Left lobe of liver (tissue), 2 donors: ENCODE data around the gene TSPAN17. TPM values are rescaled to one million over a fixed set of nuclear protein-coding genes. Genes with fewer than 3 reads are reported as not detected.
"Not testable (repeated sequence)": the region's sequence is repeated elsewhere in the genome, so short reads cannot be mapped to it uniquely, and the experiment has no call there.

ENCODE experiments used
- ATAC-seq: fragments of 200-7000 bp; cut with Tn5 transposase; one replicate; pipeline ENCODE4 v1.9.1; 2020; ENCODE audit warnings: mild to moderate bottlenecking, moderate library complexity
- DNase-seq: peaks from one replicate; pipeline ENCODE4 v3.0.0-alpha.2; 2020; ENCODE audit warnings: low spot score
- total RNA-seq: library from RNA; stranded (reverse); gene quantifications from one replicate; pipeline ENCODE4 v1.2.1, GENCODE V29; 2021
- donor health status: DM: no; HTN: no; CAD: no; lungs with moderate emphysema.
- donor health status: DM: no; HTN: yes; CAD: no.

Gene TSPAN17
- total RNA-seq = 13.7 TPM

- DNase-seq (peak; percentile 100), ATAC-seq (peak; percentile 94)
These were observed at the start of gene TSPAN17 for GRCh38 chr5:176647030-176647842. Gene TSPAN17, plus strand, starts transcription at chr5:176647484. Its CDS starts 132 bp downstream, at chr5:176647616.

GRCh38 chr5:176599749-176600430 is 47.4 kb upstream of the TSPAN17 start:
- not testable (repeated sequence) for DNase-seq, ATAC-seq

GRCh38 chr5:176601901-176602482 is 45.3 kb upstream of the TSPAN17 start:
- ATAC-seq = no peak
- no peak for DNase-seq

- ATAC-seq (no peak), DNase-seq (no peak)
These were observed 44.2 kb upstream of the TSPAN17 start for GRCh38 chr5:176603091-176603490.

GRCh38 chr5:176606032-176606431 is 41.3 kb upstream of the TSPAN17 start:
- DNase-seq = no peak

GRCh38 chr5:176606875-176607274 is 40.4 kb upstream of the TSPAN17 start:
- ATAC-seq = no peak
- no peak for DNase-seq

More at GRCh38 chr5:176606032-176606431, 41.3 kb upstream of the TSPAN17 start:
- no peak for ATAC-seq

GRCh38 chr5:176608142-176608705 is 39.1 kb upstream of the TSPAN17 start:
- no peak for ATAC-seq

GRCh38 chr5:176608937-176609723 is 38.2 kb upstream of the TSPAN17 start:
- DNase-seq (no peak), ATAC-seq (no peak)

More at GRCh38 chr5:176608142-176608705, 39.1 kb upstream of the TSPAN17 start:
- no peak for DNase-seq

- ATAC-seq = peak; percentile 85
- peak; percentile 56 for DNase-seq
These were observed 37.4 kb upstream of the TSPAN17 start, which contains the start of gene GPRIN1 for GRCh38 chr5:176609724-176610434. Gene GPRIN1, minus strand, starts transcription at chr5:176610156. Its CDS starts 10,322 bp downstream, at chr5:176599834.

- DNase-seq (no peak), ATAC-seq (no peak)
These were observed 36.9 kb upstream of the TSPAN17 start for GRCh38 chr5:176610435-176610773.

- peak; percentile 65 for ATAC-seq
- DNase-seq = peak; percentile 63
These were observed 35.8 kb upstream of the TSPAN17 start for GRCh38 chr5:176611435-176611834.

GRCh38 chr5:176612008-176612407 is 35.3 kb upstream of the TSPAN17 start:
- ATAC-seq (no peak), DNase-seq (no peak)

- DNase-seq (no peak), ATAC-seq (no peak)
These were observed 34.4 kb upstream of the TSPAN17 start for GRCh38 chr5:176612855-176613254.

- ATAC-seq = no peak
These were observed 32.3 kb upstream of the TSPAN17 start for GRCh38 chr5:176614805-176615478.

GRCh38 chr5:176616511-176616910 is 30.8 kb upstream of the TSPAN17 start:
- ATAC-seq = no peak
- DNase-seq = no peak

More at GRCh38 chr5:176614805-176615478, 32.3 kb upstream of the TSPAN17 start:
- no peak for DNase-seq

- DNase-seq (no peak), ATAC-seq (no peak)
These were observed 28.5 kb upstream of the TSPAN17 start for GRCh38 chr5:176618783-176619182.

- DNase-seq (no peak), ATAC-seq (peak; percentile 56)
These were observed 28.1 kb upstream of the TSPAN17 start for GRCh38 chr5:176619203-176619568.

- DNase-seq = no peak
These were observed 27.5 kb upstream of the TSPAN17 start for GRCh38 chr5:176619569-176620332.

More at GRCh38 chr5:176619569-176620332, 27.5 kb upstream of the TSPAN17 start:
- no peak for ATAC-seq
